HG03135 (cell line): ENCODE data around the gene LTF.
"Not testable (repeated sequence)": the region's sequence is repeated elsewhere in the genome, so short reads cannot be mapped to it uniquely, and the experiment has no call there.

ENCODE experiments used
- ATAC-seq: cut with Tn5 transposase; IDR thresholded peaks from one replicate; pipeline ENCODE4 v1.9.1; 2021; ENCODE audit warnings: mild to moderate bottlenecking, moderate library complexity; ENCODE audit not compliant: unreplicated experiment

The LTF gene

GRCh38 chr3:46447228-46447985 is 17.3 kb downstream of the LTF start:
- ATAC-seq: no peak

GRCh38 chr3:46442576-46443530 is 21.9 kb downstream of the LTF start:
- no peak for ATAC-seq

- peak; percentile 74 for ATAC-seq
Measured at GRCh38 chr3:46440531-46441294, 24.0 kb downstream of the LTF start.

GRCh38 chr3:46438831-46439230 is 25.9 kb downstream of the LTF start:
- ATAC-seq: no peak

GRCh38 chr3:46435081-46435726 is 29.5 kb downstream of the LTF start:
- ATAC-seq: no peak

GRCh38 chr3:46433841-46434240 is 30.9 kb downstream of the LTF start:
- no peak for ATAC-seq

- ATAC-seq: not testable (repeated sequence)
Measured at GRCh38 chr3:46433118-46433517, 31.6 kb downstream of the LTF start.

GRCh38 chr3:46431905-46432304 is 32.8 kb downstream of the LTF start:
- ATAC-seq: not testable (repeated sequence)

GRCh38 chr3:46430879-46431278 is 33.8 kb downstream of the LTF start:
- ATAC-seq: not testable (repeated sequence)

- ATAC-seq: no peak
Measured at GRCh38 chr3:46429671-46430070, 35.0 kb downstream of the LTF start.

GRCh38 chr3:46429250-46429649 is 35.5 kb downstream of the LTF start:
- ATAC-seq: no peak

- no peak for ATAC-seq
Measured at GRCh38 chr3:46427916-46428833, 36.5 kb downstream of the LTF start.

GRCh38 chr3:46427404-46427803 is 37.3 kb downstream of the LTF start:
- not testable (repeated sequence) for ATAC-seq

- not testable (repeated sequence) for ATAC-seq
Measured at GRCh38 chr3:46426476-46426875, 38.2 kb downstream of the LTF start.

GRCh38 chr3:46423588-46423987 is 41.1 kb downstream of the LTF start:
- ATAC-seq: no peak

- no peak for ATAC-seq
Measured at GRCh38 chr3:46422617-46423016, 42.1 kb downstream of the LTF start.

GRCh38 chr3:46420931-46421330 is 43.8 kb downstream of the LTF start:
- ATAC-seq: no peak

GRCh38 chr3:46419816-46420215 is 44.9 kb downstream of the LTF start:
- ATAC-seq: no peak

GRCh38 chr3:46417841-46418611 is 46.7 kb downstream of the LTF start:
- no peak for ATAC-seq
